HUDEP-2 (cell line): Measurements from ENCODE around the gene UCHL3.
A peak's percentile ranks its signal among the peaks of the same experiment; 100 is the strongest.
"Not testable (repeated sequence)": the region's sequence is repeated elsewhere in the genome, so short reads cannot be mapped to it uniquely, and the experiment has no call there.

ENCODE experiments used
- DNase-seq, 76 experiments: peaks; one replicate each; lab custom pipeline; 2025; ENCODE audit not compliant: unreplicated experiment in 76 of 76; lab: John Stamatoyannopoulos, UW

Gene UCHL3

DNA sequence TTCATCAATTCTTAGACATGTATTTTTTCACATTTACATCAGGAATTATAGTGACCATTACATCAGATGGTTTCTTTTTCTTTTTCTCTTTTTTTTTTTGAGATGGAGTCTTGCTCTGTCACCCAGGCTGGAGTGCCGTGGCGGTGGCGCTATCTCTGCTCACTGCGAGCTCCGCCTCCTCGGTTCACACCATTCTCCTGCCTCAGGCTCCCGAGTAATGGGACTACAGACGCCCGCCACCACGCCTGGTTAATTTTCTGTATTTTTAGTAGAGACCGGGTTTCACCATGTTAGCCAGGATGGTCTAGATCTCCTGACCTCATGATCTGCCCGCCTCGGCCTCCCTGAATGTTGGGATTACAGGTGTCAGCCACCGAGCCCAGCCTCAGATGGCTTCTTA is 4.2 kb upstream of the UCHL3 start:
- not testable (repeated sequence) for DNase-seq

DNA sequence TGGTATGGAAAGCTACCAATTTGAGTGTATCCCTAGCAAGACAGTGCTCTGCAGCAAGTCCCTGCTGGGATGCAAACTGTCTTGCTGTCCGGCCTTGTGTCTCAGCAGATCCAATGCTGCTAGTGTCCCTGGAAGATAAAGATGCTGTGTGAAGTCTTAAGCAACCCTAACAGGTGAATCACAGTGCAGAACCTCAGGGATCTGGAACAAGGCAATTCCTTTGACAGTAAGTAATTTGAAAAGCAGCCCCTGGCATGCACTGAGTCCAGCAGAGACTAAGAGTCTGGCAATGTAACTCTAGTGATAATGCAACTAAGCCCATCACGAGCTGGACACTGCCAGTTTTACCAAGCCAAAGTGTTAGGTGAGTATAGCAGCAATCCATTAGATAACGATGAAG is 1.7 kb upstream of the UCHL3 start:
- peak in 1 of 76 experiments; percentile 2 for DNase-seq

DNA sequence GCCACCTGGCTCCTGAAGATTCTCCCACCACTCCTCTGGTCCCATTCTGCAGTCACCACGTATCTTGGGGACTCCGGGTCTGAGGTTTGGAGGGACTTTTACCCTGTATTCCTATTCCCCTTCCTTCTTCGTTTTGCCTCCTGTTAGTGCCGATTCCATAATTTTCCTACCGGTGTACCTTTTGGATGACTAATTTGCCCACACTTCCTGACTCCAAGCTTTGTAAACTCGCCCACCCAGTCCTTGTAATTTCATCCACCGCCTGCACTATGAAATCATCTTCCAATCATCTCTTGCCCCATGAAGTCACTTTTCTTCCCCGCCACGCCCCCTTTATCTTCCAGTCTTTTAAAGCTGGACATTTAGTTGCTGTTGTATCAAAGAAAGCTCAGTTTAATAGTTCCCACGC is 572 bp downstream of the UCHL3 start:
- DNase-seq = peak in 36 of 76 experiments; percentile 3 to 49 (median 27)

DNA sequence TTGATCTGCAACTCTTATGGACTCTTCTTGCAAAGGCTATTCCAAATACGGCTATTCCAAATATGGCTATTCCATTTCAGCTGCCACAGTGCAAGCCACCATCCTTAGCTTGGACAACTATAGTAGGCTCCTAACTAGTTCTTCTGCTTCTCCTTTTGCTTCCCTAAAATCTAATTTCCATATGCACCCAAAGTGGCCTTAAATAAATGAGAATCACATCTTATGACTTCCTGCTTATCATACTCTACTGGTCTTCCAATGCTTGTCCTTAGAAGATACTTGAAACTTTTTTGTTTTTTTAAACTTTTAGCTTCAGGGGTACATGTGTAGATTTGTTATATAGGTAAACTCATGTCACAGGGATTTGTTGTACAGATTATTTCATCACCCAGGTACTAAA is 4.9 kb downstream of the UCHL3 start:
- DNase-seq = no peak

DNA sequence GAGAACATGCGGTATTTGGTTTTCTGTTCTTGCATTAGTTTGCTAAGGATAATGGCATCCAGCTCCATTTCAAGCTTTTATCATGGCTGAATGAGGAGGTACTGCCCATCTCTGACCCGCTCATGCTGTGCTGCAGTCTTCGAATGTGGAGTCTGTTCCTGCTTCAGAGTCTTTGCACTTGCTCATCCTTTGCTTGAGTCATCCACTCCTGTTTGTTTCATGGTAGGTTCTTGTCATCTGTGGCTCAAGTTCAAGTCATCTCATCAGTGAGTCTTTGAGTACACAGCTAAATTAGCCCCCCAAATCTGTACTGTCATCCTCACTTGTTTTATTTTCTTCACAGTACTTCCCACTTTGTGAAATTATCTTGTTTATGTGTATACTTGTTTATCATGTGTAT is 5.4 kb downstream of the UCHL3 start:
- DNase-seq = no peak

DNA sequence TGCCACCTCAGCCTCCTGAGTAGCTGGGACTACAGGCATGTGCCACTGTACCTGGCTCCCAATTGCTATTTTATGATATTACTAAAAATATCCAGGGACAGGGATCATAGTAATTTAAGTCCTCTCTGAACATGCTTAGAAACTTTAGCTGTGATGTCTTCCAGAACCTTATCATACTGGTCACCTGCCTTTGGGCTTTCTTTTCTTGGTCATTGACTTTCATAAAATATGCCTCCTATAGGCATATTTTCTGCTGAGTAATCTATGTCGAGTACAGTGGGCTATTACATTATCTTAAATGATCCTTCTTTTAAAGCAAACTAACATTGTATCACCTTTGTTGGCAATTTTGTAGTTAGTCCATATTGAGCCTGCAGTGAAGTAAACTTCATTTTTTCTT is 6.2 kb downstream of the UCHL3 start:
- no peak for DNase-seq

DNA sequence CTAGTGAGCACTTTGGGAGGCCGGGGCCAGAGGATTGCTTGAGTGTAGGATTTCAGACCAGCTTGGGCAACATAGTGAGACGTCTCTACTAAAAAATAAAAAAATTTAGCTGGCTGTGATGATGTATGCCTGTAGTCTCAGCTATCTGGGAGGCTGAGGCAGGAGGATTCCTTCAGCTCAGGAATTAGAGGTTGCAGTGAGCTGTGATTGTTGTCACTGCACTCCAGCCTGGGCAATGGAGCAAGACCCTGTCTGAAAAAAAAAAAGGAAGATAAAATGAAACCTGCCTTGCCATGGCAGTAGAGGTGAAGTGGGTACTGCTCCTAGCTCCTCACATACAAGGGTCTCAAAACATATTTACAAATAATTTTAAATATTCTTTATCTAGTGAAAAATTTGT is 7.4 kb downstream of the UCHL3 start:
- DNase-seq = no peak

DNA sequence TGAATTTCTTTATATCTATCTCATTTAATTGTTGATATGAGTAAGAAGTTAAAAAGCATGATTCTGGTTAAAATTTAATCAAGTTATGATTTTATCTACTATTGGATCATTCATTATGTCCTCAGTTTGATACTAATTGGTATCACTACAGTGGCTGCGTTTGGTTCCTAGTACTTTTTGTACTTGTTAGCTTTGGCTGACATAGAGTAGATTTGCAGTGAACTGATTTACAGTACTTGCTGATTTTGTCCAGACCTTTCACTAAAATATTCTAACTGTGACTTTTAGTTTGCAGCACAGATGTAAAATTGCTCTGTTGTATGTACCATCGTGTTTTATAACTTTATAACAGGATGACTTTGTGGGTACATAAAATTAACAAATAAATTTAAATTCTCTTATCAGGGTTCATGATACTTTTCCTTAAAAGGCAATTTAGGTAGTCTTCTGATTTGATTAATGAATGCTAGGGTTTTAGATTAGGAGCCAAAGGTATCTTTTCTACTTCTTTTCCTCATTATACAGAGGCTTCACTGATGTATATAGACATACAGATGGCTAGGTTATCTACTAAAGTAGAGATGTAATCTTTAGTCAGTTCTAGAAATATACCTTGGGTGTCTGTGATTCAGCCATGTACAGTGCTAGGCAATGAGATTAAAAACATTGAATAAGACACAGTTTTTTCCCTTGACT is 8.7 kb downstream of the UCHL3 start:
- DNase-seq = no peak

DNA sequence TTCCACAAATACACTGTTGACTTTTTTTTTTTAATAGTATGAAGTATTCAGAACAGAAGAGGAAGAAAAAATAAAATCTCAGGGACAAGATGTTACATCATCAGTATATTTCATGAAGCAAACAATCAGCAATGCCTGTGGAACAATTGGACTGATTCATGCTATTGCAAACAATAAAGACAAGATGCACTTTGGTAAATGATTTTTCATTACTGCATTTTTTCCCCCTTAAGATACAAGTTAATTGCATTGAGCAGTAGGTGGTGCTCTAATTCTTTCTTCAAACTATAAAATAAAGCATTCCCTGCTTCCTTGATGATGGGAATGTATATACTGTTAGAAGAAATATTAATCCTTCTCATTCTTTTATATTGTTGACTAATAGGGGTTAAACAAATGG is 17.1 kb downstream of the UCHL3 start:
- DNase-seq = no peak

DNA sequence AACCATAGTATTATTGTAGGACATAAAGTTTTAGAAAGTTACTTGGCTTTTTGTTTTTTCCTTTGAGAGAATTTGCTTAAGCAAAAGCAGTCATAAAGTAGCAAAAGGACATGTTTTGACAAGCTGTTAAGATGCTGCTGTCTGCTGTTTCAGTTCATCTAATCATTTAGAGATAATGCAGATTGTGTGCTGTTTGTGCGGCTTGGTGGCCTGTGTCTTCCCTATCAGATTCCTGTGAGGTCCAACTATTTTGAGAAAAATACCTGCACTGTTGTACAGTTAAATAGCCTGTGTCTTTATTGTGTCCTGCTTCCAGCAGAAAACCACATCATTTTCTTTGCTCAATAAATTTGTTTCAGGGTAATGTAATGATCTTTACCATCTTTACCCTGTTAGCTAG is 20.0 kb downstream of the UCHL3 start:
- DNase-seq = no peak

DNA sequence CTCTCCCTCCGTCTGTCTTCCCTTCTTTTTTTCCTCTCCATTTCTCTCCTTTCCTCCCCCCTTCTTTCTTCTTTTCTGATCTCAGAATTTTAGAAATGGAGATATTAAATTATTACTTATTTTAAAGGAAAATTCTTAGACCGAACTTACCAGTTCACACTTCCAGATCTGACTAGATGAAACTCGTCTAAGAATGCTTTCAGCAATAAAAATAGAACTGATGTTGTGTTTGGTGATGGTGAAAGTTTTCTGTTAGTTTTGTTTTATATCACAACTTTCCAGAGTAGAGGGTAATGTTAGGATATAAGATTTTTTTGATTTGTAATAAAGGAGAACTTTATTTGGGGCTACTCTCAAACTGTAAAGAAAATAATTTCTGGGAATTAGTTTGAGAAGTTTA is 29.9 kb downstream of the UCHL3 start:
- DNase-seq = no peak

DNA sequence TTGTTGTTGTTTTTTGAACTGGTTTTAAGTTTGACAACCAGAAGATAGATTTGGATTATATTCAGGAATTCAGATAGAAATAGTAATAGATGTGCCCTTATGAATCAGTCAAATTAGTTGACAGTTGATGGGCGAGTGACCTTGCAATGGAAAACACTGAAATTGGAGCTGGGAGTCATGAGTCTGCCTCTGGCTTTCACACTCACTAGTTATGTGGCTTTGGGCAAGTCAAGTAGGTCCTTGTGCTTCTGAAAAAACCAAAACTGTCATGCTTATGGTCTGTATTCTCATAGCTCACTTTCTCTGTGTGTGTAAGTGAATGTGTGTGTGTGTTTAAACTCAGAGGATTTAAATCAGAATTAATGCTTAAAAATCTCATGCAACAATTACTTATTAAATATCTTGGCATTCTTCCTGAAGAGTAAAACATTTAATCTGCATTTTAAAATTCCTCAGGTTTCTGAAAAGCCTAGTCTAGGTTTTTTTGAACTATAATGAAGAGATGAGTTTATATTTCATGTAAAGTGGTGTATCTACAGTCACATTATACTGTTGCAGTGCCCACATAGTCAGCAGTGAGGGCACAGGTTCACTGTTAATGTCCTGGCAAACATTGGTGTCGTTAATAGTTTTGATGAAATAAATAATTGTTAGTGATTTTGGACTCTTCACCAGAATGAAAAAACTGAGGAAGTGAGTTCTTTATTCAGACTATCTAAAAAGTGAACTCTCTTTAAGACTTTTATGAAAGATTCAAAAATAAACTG is 32.5 kb downstream of the UCHL3 start:
- DNase-seq = no peak

DNA sequence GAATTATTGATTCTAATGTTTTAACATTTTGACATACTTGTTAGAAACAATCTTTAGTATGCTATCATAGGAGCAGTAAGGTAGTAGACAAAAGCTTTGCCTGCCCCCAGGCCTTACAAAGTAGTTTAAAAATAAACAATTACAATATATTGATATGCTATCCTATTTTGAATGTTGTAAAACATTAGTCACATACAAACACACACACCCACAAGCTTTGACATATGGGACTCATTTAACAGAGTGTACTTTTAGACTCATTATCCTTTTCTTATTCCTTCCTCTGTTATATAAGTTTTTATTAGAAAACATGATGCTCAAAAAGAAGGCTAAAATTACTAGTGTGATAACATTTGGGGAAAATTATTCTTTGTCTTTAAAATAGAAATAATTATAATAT is 33.5 kb downstream of the UCHL3 start:
- no peak for DNase-seq

DNA sequence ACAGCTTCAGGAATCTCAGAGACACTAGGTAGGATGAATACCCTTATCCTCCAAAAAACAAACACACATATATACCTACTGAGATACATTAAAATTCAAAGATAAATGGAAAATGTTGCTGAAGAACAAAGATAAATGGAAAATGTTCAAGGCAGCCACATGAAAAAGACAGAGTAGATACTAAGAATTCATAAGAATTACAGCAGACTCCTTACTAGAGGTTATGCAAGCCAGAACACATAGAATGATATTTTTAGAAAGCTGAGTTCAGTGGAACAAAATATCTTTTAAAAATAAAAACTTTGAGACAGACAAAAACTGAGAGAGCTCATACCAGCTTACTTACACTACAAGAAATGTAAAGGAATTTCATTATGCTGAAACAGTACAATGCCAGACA is 35.6 kb downstream of the UCHL3 start:
- no peak for DNase-seq

DNA sequence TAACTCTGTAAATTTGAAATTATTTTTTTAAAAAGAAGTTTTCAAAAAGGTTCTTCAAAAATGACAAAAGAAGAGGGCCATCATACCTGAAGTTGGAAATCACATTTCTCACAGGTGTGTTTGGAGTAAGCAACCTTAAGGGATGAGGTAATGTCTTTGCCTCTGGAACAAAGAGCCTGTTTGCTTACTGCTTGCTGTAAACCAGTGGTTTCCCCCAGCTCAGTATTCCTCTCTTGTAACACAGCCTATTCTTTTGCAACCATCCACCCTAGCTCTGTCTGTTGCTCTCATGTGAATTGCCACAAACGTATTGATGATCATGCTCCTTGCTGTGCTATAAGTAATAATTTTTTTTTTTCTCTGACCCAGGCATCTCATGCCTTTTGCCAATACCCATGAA is 38.1 kb downstream of the UCHL3 start:
- no peak for DNase-seq

DNA sequence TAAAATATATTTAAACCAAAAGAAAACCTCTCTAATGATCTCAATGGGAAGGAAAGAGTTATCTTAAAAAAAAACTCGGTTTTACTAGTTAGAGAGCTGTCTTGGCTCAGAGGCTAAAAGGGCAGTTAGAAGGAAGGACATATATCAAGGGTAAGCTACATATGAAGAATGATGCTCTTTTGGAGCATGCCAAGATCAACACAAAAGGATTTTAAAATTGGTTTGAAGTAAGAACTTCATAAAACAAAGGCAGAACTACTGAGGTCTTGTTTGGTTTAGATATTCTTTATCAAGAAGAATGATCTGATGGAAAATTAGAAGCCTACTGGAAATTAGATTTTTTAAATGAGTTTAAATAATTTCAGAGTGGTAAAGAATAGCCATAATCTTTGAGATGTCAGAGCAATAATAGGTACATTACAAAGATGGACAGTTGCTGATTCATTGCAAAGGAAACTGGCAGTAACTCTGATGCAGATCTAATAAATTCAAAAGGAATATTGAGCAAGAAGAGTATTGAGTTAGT is 47.1 kb downstream of the UCHL3 start:
- DNase-seq = no peak

DNA sequence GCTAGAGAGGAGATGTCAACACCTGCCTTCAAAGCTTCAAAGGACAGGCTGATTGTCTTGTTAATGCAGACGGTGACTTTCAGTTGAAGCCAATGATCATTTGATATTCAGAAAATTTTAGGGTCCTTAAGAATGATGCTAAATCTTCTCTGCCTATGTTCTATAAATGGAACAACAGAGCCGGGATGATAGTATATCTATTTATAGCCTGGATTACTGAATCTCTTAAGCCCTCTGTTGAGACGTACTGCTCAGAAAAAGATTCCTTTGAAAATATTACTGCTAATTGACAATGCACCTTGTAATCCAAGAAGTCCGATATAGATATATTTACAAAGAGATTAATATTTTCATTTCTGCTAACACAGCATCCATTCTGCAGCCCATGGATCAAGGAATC is 50.8 kb downstream of the UCHL3 start:
- DNase-seq = no peak

DNA sequence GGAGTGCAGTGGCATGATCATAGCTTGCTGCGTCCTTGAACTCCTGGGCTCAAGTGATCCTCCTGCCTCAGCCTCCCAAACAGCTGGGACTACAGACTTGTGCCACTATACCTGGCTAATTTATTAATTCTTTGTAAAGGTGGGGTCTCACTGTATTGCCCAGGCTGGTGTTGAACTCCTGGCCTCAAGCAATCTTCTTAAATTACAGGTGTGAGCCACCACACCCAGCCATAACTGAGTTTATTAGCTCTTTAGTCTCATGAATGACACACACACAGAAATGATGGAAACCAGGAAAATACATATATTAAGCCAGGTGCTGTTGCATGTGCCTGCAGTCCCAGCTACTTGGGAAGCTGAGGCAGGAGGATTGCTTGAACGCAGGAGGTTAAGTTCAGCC is 53.4 kb downstream of the UCHL3 start:
- no peak for DNase-seq

DNA sequence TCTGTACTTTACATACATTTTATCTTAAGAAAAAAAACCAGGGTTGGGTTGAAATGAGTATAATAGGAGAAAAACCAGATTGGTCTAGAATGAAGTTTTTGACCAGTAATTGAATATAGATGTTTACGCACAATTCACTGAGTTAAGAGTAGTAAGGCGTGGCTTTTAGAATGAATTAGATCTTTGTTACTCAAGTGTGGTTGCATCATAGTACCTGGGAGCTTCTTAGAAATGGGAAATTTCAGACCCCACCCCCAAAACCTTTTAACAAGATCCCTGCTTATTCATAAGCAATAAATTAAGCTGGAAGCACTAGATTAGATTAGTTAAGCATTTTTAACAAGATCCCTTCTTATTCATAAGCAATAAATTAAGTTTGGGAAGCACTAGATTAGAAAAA is 57.9 kb downstream of the UCHL3 start:
- DNase-seq = no peak

DNA sequence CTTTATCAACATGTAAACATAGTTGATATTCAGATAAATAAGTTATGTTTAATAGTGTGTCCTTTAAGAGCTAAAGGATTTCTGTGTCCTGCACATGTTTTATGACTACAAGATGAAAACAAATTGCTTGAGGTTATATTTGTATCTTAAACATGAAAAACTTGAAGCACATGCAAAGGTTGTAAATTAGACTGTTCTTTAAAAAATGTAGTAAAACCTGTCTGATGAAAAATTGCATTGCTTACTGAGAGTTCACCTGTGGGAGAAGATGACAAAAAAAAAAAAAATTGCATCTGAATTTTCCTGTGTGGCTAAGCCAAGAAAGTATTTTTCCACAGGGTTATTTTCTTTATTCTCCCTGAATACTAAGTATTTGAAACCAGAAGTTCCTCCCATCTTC is 60.9 kb downstream of the UCHL3 start:
- no peak for DNase-seq

DNA sequence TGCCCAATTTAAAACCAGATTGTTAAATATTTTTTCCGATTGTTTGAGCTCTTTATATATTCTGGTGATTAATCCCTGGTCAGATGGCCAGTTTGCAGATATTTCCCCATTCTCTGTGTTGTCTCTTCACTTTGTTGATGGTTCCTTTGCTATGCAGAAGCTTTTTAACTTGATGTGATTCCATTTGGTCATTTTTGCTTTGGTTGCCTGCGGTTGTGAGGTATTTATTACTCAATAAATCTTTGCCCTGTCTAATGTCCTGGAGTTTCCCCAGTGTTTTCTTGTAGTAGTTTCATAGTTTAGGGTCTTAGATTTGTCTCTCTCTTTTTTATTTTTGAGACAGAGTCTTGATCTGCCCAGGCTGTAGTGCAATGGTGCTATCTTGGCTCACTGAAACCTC is 62.8 kb downstream of the UCHL3 start:
- DNase-seq = no peak

DNA sequence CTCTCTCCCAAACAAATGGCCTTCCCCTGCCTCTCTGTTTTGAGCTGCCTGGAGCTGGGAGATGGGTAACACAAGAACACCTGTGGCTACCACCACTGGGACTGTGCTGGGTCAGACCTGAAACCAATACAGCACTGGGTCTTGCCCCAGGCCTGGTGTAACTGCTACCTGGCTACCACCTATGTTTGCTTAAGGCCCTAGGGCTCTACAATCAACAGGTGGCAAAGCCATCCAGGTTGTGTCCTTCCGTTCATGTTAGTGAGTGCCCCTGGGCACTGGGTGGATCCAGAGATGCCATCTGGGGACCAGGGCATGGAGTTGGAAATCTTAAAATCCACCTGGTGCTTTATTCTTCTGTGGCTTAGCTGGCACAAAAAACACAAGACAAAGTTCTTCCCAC is 67.6 kb downstream of the UCHL3 start:
- no peak for DNase-seq
